GM21786 (cell line): ENCODE results near the gene ELOF1.
"Not testable (repeated sequence)": the region's sequence is repeated elsewhere in the genome, so short reads cannot be mapped to it uniquely, and the experiment has no call there.

Experiments used
- ATAC-seq: cut with Tn5 transposase; IDR thresholded peaks from one replicate; pipeline ENCODE4 v1.9.1; 2021; ENCODE audit not compliant: unreplicated experiment

ELOF1 gene

GRCh38 chr19:11570039-11570462 is 11.0 kb upstream of the ELOF1 start:
- ATAC-seq, result no peak

DNA sequence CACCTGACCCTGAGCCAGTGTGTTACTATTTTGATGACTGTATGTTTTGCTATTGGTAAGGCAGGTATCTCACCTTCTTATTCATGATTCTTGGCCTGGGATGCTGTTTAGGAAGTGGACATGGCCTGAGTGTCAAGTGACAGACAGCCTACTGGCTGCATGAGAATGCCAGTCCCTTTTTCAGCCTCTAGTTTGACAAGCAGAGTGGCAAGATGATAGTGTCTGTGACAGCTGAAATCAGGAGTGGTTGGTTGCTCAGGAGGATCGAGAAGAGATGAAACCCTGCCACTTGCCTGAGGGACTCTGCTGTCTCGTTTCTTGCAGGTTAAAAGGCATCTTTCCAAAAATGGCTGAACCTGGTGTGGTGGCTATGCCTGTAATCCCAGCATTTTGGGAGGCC is 7.1 kb upstream of the ELOF1 start:
- no peak for ATAC-seq

GRCh38 chr19:11565649-11565980 is 6.6 kb upstream of the ELOF1 start:
- not testable (repeated sequence) for ATAC-seq

DNA sequence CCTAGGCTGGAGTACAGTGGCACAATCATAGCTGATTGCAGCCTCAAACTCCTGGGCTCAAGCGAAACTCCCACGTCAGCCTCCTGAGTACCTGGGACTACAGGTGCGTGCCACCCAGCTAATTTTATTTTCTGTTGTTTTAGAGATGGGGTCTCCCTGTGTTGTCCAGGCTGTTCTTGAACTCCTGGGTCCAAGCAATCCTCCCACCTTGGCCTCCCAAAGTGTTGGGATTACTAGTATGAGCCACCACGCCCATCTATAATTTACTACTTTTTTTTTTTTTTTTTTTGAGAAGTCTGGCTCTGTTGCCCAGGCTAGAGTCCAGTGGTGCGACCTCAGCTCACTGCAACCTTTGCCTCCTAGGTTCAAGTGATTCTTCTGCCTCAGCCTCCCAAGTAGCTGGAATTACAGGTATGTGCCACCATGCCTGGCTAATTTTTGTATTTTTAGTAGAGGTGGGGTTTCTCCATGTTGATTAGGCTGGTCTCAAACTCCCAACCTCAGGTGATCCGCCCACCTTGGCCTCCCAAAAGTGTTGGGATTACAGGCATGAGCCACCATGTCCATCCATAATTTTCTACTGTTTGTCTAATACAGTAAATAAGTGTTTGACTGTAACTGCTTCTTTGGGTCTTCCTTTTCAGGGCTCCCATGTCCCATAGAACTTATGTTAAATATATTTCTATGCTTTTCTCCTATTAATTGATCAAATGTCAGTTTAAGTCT is 5.2 kb upstream of the ELOF1 start:
- not testable (repeated sequence) for ATAC-seq

- no peak for ATAC-seq
Observed at GRCh38 chr19:11563532-11563931, 4.5 kb upstream of the ELOF1 start.

DNA sequence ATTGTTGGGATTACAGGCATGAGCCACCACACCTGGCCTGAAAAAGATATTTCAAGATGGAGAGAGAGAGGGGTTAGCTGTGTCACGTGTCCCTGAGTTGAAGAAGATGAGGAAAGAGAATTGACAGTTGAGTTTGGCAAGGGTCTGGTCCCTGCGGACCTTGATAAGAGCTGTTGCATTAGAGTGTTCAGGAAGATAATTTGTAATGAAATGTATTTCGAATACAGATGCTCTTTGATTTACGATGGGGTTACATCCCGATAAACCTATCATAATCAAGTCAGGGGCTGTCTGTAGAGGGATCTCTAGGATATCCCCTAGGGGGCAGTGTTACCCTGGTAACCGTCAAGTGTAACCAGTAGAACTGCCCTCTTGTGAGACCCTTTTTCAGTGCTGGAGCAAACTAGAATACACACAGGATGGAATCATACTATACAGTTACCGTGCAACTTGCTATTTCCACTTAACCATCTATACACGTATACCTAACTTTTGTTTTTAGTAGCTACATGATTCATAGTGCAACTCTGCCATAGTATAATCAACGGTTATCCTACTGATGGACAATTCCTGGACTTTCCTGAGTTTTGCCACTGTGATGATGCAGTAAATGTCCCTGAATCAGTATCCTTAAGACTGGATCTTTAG is 1.5 kb upstream of the ELOF1 start:
- ATAC-seq, result no peak

- ATAC-seq, result no peak
Observed at GRCh38 chr19:11556634-11557420, 2.2 kb downstream of the ELOF1 start.

GRCh38 chr19:11555246-11555645 is 3.8 kb downstream of the ELOF1 start:
- no peak for ATAC-seq

GRCh38 chr19:11554160-11554559 is 4.9 kb downstream of the ELOF1 start:
- ATAC-seq, result no peak

DNA sequence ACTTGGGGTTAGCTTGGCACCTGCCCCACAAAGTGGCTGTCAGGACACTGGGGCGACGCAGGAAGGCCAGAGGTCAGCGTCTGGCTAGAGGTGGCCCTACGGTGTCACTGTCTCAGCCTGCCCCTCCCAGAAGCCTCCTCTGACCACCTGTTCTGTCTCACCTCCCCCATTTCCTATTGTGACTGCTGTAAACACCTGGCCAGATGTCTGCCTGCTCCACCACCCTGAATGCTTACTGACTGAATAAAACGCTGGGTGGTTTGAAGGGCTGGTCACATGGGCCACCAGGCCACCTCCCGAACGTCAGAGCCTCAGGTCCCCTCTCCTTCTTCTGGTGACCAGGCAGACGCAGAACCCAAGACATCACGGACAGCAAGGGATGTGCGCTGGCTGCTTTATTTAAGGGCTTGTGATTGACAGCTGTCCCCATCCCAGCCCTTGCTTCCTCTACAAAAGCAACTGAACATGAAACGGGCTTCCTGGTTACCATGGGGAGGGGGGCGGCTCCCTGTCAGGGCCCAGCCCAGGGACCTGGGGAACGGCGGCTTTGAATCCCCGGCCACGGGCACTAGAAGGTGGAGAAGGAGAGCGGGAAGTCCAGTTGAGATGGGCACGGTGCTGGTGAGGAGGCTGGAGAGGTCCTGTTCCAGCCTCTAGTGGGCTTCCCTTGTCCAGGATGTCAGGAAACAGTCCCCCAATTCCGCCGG is 6.2 kb downstream of the ELOF1 start:
- no peak for ATAC-seq

- no peak for ATAC-seq
Observed at GRCh38 chr19:11551603-11552235, 7.3 kb downstream of the ELOF1 start.

DNA sequence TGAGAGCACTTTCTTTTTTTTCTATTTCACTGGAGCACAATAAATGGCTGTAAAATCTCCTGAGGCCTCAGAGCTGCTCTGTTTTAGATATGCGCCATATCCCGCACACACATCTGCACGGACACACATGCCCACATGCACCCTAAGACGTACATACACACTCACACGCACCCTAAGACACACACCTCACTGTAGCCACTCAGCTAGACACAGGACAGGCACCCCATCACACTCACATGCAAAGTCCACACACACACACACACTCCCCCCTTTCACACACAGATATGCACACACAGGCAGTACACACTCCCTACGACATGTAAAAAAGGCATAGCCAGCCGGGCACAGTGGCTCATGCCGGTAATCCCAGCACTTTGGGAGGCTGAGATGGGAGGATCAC is 8.8 kb downstream of the ELOF1 start:
- ATAC-seq, result no peak

GRCh38 chr19:11549386-11549953 is 9.6 kb downstream of the ELOF1 start:
- no peak for ATAC-seq

DNA sequence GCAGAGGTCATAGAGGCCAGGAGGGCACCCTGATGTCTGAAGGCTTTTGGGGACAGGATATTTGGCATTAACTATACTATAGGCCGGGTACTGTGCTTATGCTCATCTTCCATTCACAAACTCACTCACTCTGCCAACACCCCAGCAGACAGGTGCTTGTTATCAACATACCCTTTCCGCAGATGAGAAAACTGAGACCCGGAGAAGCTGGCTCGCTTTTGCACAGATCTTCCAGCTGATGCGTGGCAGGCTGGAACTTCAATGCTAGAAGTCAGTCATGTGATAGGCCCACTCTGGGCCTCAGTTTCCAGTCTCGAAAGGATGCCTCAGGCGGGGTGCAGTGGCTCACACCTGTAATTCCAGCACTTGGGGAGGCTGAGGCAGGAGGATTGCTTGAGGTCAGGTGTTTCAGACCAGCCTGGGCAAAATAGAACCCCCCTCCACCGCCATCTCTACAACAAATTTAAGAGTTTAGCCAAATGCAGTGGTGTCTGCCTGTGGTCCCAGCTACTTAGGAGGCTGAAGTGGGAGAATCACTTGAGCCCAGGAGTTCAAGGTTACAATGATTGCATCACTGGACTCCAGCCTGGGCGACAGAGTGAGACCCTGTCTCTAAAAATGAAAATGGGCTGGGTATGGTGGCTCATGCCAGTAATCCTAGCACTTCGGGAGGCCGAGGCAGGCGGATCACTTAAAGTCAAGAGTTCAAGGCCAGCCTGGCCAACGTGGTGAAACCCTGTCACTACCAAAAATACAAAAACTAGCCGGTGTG is 10.9 kb downstream of the ELOF1 start:
- ATAC-seq, result no peak

DNA sequence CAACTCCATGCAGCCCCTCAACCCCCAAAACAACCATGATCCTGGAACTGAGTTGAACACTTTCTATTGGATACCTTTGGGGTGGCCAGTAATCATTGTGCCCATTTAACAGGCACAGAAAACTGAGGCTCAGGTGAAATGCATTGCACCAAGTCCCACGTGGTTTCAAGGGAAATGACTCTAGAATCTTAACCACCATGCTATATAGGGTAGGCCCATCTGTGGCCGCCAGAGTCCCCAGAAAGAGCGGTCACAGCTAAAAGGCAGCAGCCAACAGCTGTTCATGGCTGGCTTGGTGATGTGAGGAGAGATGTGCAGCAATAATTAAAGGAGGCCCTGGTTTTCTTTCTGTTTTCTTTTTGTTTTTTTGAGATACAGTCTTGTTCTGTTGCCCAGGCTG is 17.8 kb downstream of the ELOF1 start:
- no peak for ATAC-seq

- no peak for ATAC-seq
Observed at GRCh38 chr19:11540645-11541044, 18.4 kb downstream of the ELOF1 start.

- no peak for ATAC-seq
Observed at GRCh38 chr19:11539495-11540365, 19.3 kb downstream of the ELOF1 start.

GRCh38 chr19:11538232-11539036 is 20.6 kb downstream of the ELOF1 start, which contains the start of gene CNN1:
CNN1 (plus strand) TSS chr19:11538851; CDS start chr19:11538928, 77 bp downstream.
- no peak for ATAC-seq
